Transverse colon (tissue), 4 donors: ENCODE results near the gene GABRG3. TPM values are rescaled to one million over a fixed set of nuclear protein-coding genes. Genes with fewer than 3 reads are reported as not detected.

Source experiments
- DNase-seq: peaks from one replicate; pipeline ENCODE4 v3.0.0-alpha.2; 2019
- H3K27ac ChIP-seq, 4 donors: fragments of 200-600 bp; sonication (generic); 2 replicates each; pipeline ENCODE4 v1.5.1; 2016 to 2018; ENCODE audit warnings: inconsistent platforms in 4 of 4
- H3K27me3 ChIP-seq: fragments of 200-600 bp; sonication (generic); 2 replicates; pipeline ENCODE4 v1.5.1; 2017; ENCODE audit warnings: inconsistent platforms
- H3K36me3 ChIP-seq, 4 donors: fragments of 200-600 bp; sonication (generic); 2 replicates each; pipeline ENCODE4 v1.5.1; 2017 to 2019; ENCODE audit warnings: inconsistent platforms in 4 of 4
- H3K4me1 ChIP-seq, 4 donors: fragments of 200-600 bp; sonication (generic); 2 replicates each; pipeline ENCODE4 v1.5.1; 2017 to 2020; ENCODE audit warnings: inconsistent platforms in 4 of 4
- H3K4me3 ChIP-seq, 4 donors: fragments of 200-600 bp; sonication (generic); 1 replicate in 1 of 4; 2 replicates in 3 of 4; pipeline versions ENCODE4 v1.5.1 to v1.6.1; 2017 to 2019; ENCODE audit warnings: inconsistent platforms in 4 of 4
- H3K9me3 ChIP-seq, 2 donors: fragments of 200-600 bp; sonication (generic); 2 replicates each; pipeline ENCODE4 v1.5.1; 2017 to 2019; ENCODE audit warnings: inconsistent platforms in 2 of 2
- EP300 ChIP-seq: sonication (generic); formaldehyde crosslinking; IDR thresholded peaks from one replicate; pipeline ENCODE4 v1.6.1; 2017; ENCODE audit warnings: antibody characterized with exemption, low read depth
- POLR2A ChIP-seq: fragments of 450-650 bp; IDR thresholded peaks from one replicate; pipeline ENCODE4 v1.6.1; 2016; ENCODE audit warnings: antibody characterized with exemption, mild to moderate bottlenecking, moderate library complexity
- POLR2AphosphoS5 ChIP-seq, 3 donors: sonication (generic); formaldehyde crosslinking; IDR thresholded peaks; one replicate each; pipeline ENCODE4 v1.6.1; 2016; ENCODE audit warnings: antibody characterized with exemption in 3 of 3
- WGBS, 2 donors: methylation state at CpG; one replicate each; pipeline ENCODE4 v1.1.5; 2018; ENCODE audit warnings: low coverage in 1 of 2; 5-methylcytosine and 5-hydroxymethylcytosine counted together
- in situ Hi-C, 4 donors: fragments of 200-750 bp; cut with MboI; loops; one replicate each; pipeline versions ENCODE4 v1.15.0 to v1.15.1; 2017; ENCODE audit warnings: low sequenced_read_pairs in 3 of 4, low pct_ligation_motif_present in 1 of 4, low pct_unique_long_range_greater_than_20kb in 1 of 4
- intact Hi-C: fragments of 100-400 bp; cut with DNase I; formaldehyde crosslinking; loops from one replicate; pipeline ENCODE4 v1.15.1; 2023; ENCODE audit warnings: low total_unique reads
- total RNA-seq, 4 donors: library from RNA; depleted of rRNA; stranded (reverse); fragments of >200 nt; gene quantifications; one replicate each; pipeline ENCODE4 v1.1.0, GENCODE V29; 2016
- TF ChIP-seq, protein P1 (sequence below), 5 experiments: fragments of 200-600 bp in 3 of 5; fragments of 450-650 bp in 2 of 5; sonication (generic) in 3 of 5; IDR thresholded peaks; 1 replicate in 2 of 5; 2 replicates in 3 of 5; pipeline ENCODE4 v1.5.1; 2016 to 2017; ENCODE audit warnings: antibody characterized with exemption in 5 of 5, inconsistent platforms in 3 of 5, mild to moderate bottlenecking in 2 of 5, moderate library complexity in 1 of 5

GABRG3 gene
- total RNA-seq, 4 donors from 2014 or later, result not detected

DNA sequence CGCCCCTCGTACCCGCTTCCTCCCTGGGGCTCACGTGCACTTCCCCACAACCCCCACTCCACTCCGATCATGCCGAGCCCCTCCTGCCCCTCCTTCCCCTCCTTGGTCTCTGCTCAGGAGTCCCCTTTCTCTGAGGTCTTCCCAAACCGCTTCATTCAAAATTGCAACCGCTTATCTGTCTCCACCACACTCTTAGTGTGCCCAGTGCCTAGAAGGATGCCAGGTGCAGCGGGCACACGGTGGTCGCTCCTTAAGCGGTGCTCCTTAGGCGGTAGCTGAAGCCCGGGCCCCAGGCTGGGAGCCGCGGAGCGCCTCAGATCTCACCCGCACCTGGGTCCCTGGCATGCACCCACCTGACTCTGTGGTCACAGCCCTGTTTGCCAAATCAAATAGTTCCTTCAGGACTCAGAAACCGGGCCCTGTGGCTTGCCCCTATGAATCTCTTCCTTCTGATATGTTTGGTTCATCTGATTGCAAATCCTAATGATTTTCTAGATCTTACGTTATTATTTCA is 603.6 kb downstream of the GABRG3 start:
- Histone ChIP-seq H3K9me3 (peaks cover 0 to 3% of the 10 kb centered on the region in 2 donors), H3K36me3 (no peaks in the 10 kb centered on the region), H3K4me3 (no peak overlapping the region), H3K27ac (no peak overlapping the region), H3K27me3 (no peaks in the 10 kb centered on the region), H3K4me1 (no peaks in the 10 kb centered on the region)
- WGBS, 2 donors, result 82 to 95% methylated on average over 3 to 20 of the region's 20 CpGs
- TF ChIP-seq EP300 (no peak), POLR2AphosphoS5 (IDR thresholded peaks at IDR 0.05) (no peak), POLR2A (no peak)
- TF ChIP-seq, protein P1, sequence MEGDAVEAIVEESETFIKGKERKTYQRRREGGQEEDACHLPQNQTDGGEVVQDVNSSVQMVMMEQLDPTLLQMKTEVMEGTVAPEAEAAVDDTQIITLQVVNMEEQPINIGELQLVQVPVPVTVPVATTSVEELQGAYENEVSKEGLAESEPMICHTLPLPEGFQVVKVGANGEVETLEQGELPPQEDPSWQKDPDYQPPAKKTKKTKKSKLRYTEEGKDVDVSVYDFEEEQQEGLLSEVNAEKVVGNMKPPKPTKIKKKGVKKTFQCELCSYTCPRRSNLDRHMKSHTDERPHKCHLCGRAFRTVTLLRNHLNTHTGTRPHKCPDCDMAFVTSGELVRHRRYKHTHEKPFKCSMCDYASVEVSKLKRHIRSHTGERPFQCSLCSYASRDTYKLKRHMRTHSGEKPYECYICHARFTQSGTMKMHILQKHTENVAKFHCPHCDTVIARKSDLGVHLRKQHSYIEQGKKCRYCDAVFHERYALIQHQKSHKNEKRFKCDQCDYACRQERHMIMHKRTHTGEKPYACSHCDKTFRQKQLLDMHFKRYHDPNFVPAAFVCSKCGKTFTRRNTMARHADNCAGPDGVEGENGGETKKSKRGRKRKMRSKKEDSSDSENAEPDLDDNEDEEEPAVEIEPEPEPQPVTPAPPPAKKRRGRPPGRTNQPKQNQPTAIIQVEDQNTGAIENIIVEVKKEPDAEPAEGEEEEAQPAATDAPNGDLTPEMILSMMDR (IDR thresholded peaks at IDR 0.05), result no peak
- no peak for DNase-seq
- intact Hi-C loops (no loop called here), in situ Hi-C loops (no loop called here)

DNA sequence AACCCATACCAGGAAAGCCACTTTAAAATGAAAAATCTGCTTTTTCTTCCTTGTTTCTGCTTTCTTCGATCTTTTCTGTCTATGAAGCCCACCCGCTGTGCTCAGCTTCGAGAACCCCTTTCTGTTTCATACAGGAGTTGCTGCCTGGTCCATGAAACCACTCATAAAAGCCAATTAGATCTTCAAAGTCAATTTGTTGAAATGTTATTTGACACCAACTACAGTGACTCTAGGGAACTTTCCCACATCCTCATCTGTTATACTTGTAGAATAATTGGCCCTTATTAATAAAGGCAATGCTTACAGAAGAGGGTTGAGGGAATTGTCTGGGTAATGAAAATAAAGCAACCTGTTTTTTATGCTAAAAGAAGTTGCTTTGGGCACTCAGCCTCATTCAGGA is 604.5 kb downstream of the GABRG3 start:
- no peak for TF ChIP-seq POLR2A
- 78 to 79% methylated on average over 3 of the region's 3 CpGs for WGBS, 2 donors
- no peaks in the 10 kb centered on the region for H3K27me3 ChIP-seq
- H3K27ac ChIP-seq, result no peak overlapping the region
- H3K9me3 ChIP-seq, result peaks cover 0 to 3% of the 10 kb centered on the region in 2 donors
- no peaks in the 10 kb centered on the region for H3K4me1 ChIP-seq
- no peaks in the 10 kb centered on the region for H3K36me3 ChIP-seq
- DNase-seq, result no peak
- in situ Hi-C loops (no loop called here), intact Hi-C loops (no loop called here)
- no peak overlapping the region for H3K4me3 ChIP-seq

- WGBS, 2 donors, result 74 to 76% methylated on average over 1 of the region's 1 CpG
- Histone ChIP-seq H3K9me3 (peaks cover 0 to 3% of the 10 kb centered on the region in 2 donors), H3K4me1 (no peaks in the 10 kb centered on the region), H3K4me3 (no peak overlapping the region), H3K27ac (no peak overlapping the region), H3K36me3 (no peaks in the 10 kb centered on the region), H3K27me3 (no peaks in the 10 kb centered on the region)
- no peak for TF ChIP-seq POLR2AphosphoS5 (IDR thresholded peaks at IDR 0.05)
- TF ChIP-seq EP300, result no peak
- TF ChIP-seq POLR2A, result no peak
- TF ChIP-seq, protein P1 (IDR thresholded peaks at IDR 0.05), result no peak
- intact Hi-C loops (no loop called here), in situ Hi-C loops (no loop called here)
- no peak for DNase-seq
Measured at GRCh38 chr15:27576576-27576975, 605.6 kb downstream of the GABRG3 start.

GRCh38 chr15:27579738-27580137 is 608.8 kb downstream of the GABRG3 start:
- TF ChIP-seq EP300, result no peak
- no peaks in the 10 kb centered on the region for H3K27me3 ChIP-seq
- H3K4me1 ChIP-seq, result no peaks in the 10 kb centered on the region
- peaks cover 0 to 3% of the 10 kb centered on the region in 2 donors for H3K9me3 ChIP-seq
- no peak overlapping the region for H3K27ac ChIP-seq
- H3K4me3 ChIP-seq, result no peak overlapping the region
- in situ Hi-C loops (no loop called here), intact Hi-C loops (no loop called here)
- 80 to 94% methylated on average over 2 to 5 of the region's 5 CpGs for WGBS, 2 donors
- no peaks in the 10 kb centered on the region for H3K36me3 ChIP-seq
- DNase-seq, result no peak

- in situ Hi-C loops (no loop called here), intact Hi-C loops (no loop called here)
- Histone ChIP-seq H3K36me3 (no peaks in the 10 kb centered on the region), H3K9me3 (peaks cover 0 to 2% of the 10 kb centered on the region in 2 donors), H3K4me1 (no peaks in the 10 kb centered on the region), H3K27me3 (no peaks in the 10 kb centered on the region), H3K4me3 (no peak overlapping the region), H3K27ac (no peak overlapping the region)
- no peak for DNase-seq
- 58 to 65% methylated on average over 5 of the region's 5 CpGs for WGBS, 2 donors
- TF ChIP-seq POLR2A, result no peak
- TF ChIP-seq POLR2AphosphoS5 (IDR thresholded peaks at IDR 0.05), result no peak
- TF ChIP-seq EP300, result no peak
- TF ChIP-seq, protein P1 (IDR thresholded peaks at IDR 0.05), result no peak
Measured at GRCh38 chr15:27582726-27583410, 611.9 kb downstream of the GABRG3 start.
